H1 (cell line): ENCODE data around the gene MIA3. TPM values are rescaled to one million over a fixed set of nuclear protein-coding genes. Genes with fewer than 3 reads are reported as not detected.

Experiments
- CTCF ChIA-PET: fragments of 300-600 bp; sonication (Branson Sonifier 250); formaldehyde crosslinking; loops from one replicate; lab custom pipeline; 2021; ENCODE audit not compliant: partially characterized antibody; lab: Charles Lee
- POLR2A ChIA-PET: fragments of 300-600 bp; sonication (Branson Sonifier 250); formaldehyde crosslinking; loops from one replicate; lab custom pipeline; 2021; ENCODE audit warnings: inconsistent platforms; ENCODE audit not compliant: partially characterized antibody; lab: Charles Lee
- DNase-seq, 2 experiments: peaks; one replicate each; pipeline versions ENCODE4 v3.0.0 to v3.0.0-alpha.2; 2010 to 2022; ENCODE audit warnings: low spot score in 2 of 2, low read depth in 1 of 2, mixed read lengths in 1 of 2
- FAIRE-seq: peaks from 2 replicates; lab custom pipeline; 2011; peaks lifted over from hg19 to GRCh38; lab: Jason Lieb, UNC
- H2AFZ ChIP-seq: 2 replicates; pipeline ENCODE4 v1.8.1; 2012; ENCODE audit warnings: low read length, inconsistent platforms
- H2AK5ac ChIP-seq: 2 replicates; pipeline ENCODE4 v1.6.1; 2013; ENCODE audit warnings: low read depth, low read length
- H2BK120ac ChIP-seq: replicated peaks from 2 replicates; pipeline ENCODE3; 2013; ENCODE audit warnings: low read depth, low read length, inconsistent platforms
- H2BK12ac ChIP-seq: 2 replicates; pipeline ENCODE4 v1.6.1; 2013; ENCODE audit warnings: low read depth, low read length
- H2BK15ac ChIP-seq: 2 replicates; pipeline ENCODE4 v1.6.1; 2013; ENCODE audit warnings: low read length
- H2BK20ac ChIP-seq: 2 replicates; pipeline ENCODE4 v1.6.1; 2013; ENCODE audit warnings: low read length
- H2BK5ac ChIP-seq: 2 replicates; pipeline ENCODE4 v1.6.1; 2013; ENCODE audit warnings: low read depth, low read length
- H3K14ac ChIP-seq: 2 replicates; pipeline ENCODE4 v1.6.1; 2013; ENCODE audit warnings: inconsistent platforms; ENCODE audit not compliant: insufficient read length
- H3K18ac ChIP-seq: 2 replicates; pipeline ENCODE4 v1.6.1; 2013; ENCODE audit warnings: low read length; ENCODE audit errors: extremely low read depth
- H3K23ac ChIP-seq: 2 replicates; pipeline ENCODE4 v1.6.1; 2013; ENCODE audit warnings: inconsistent platforms; ENCODE audit not compliant: insufficient read length
- H3K23me2 ChIP-seq: 2 replicates; pipeline ENCODE4 v1.6.1; 2013; ENCODE audit warnings: low read depth, low read length
- H3K27ac ChIP-seq: 2 replicates; pipeline ENCODE4 v1.6.1; 2011; ENCODE audit warnings: low read depth, low read length, inconsistent platforms
- H3K27me3 ChIP-seq, 4 experiments: replicated peaks in 1 of 4; 1 replicate in 1 of 4; 2 replicates in 3 of 4; pipeline versions ENCODE4 v1.6.1 to v1.8.1; 2011 to 2013; ENCODE audit warnings: low read length in 3 of 4, mild to moderate bottlenecking in 3 of 4, inconsistent platforms in 2 of 4, mixed read lengths in 2 of 4, moderate library complexity in 1 of 4; ENCODE audit not compliant: control insufficient read depth in 3 of 4, insufficient read depth in 3 of 4; ENCODE audit errors: extremely low read depth in 1 of 4
- H3K36me3 ChIP-seq, 4 experiments: 2 replicates each; pipeline versions ENCODE4 v1.6.1 to v1.8.1; 2011 to 2013; ENCODE audit warnings: mild to moderate bottlenecking in 4 of 4, low read length in 3 of 4, moderate library complexity in 2 of 4, control low read depth in 1 of 4, inconsistent platforms in 1 of 4; ENCODE audit not compliant: insufficient read depth in 4 of 4, control insufficient read depth in 2 of 4
- H3K4ac ChIP-seq: replicated peaks from 2 replicates; pipeline ENCODE3; 2013; ENCODE audit warnings: low read length, low read depth, mixed read lengths, inconsistent platforms; ENCODE audit not compliant: insufficient read length
- H3K4me1 ChIP-seq, 4 experiments: replicated peaks in 1 of 4; 1 replicate in 1 of 4; 2 replicates in 3 of 4; pipeline versions ENCODE4 v1.6.1 to v1.8.1; 2011 to 2013; ENCODE audit warnings: low read length in 3 of 4, inconsistent platforms in 2 of 4, mixed read lengths in 1 of 4; ENCODE audit not compliant: insufficient read depth in 4 of 4, control insufficient read depth in 3 of 4
- H3K4me2 ChIP-seq, 2 experiments: 2 replicates each; pipeline versions ENCODE4 v1.6.1 to v1.8.1; 2011 to 2013; ENCODE audit warnings: low read depth in 2 of 2, low read length in 2 of 2, control low read depth in 1 of 2, inconsistent platforms in 1 of 2, mild to moderate bottlenecking in 1 of 2; ENCODE audit not compliant: insufficient read depth in 1 of 2
- H3K4me3 ChIP-seq, 4 experiments: fragments of 200-600, 300-600 bp in 1 of 4; sonication (generic), shearing (Covaris generic), sonication (Bioruptor Twin) in 1 of 4; 2 replicates each; pipeline versions ENCODE4 v1.5.1 to v1.8.1; 2011 to 2016; ENCODE audit warnings: low read length in 4 of 4, low read depth in 3 of 4, control low read depth in 2 of 4, inconsistent platforms in 2 of 4, mild to moderate bottlenecking in 2 of 4, mixed read lengths in 1 of 4, moderate library complexity in 1 of 4; ENCODE audit not compliant: insufficient read depth in 2 of 4; ENCODE audit errors: extremely low read depth in 1 of 4
- H3K56ac ChIP-seq: replicated peaks from 2 replicates; pipeline ENCODE3; 2013; ENCODE audit warnings: low read depth, mild to moderate bottlenecking, mixed read lengths, low read length, inconsistent platforms; ENCODE audit not compliant: insufficient read length
- H3K79me1 ChIP-seq: 2 replicates; pipeline ENCODE4 v1.6.1; 2013; ENCODE audit warnings: low read depth, low read length, control low read depth
- H3K79me2 ChIP-seq, 2 experiments: 2 replicates each; pipeline versions ENCODE4 v1.6.1 to v1.8.1; 2012 to 2013; ENCODE audit warnings: low read length in 2 of 2, mild to moderate bottlenecking in 2 of 2, inconsistent platforms in 1 of 2; ENCODE audit not compliant: insufficient read depth in 2 of 2, control insufficient read depth in 1 of 2
- H3K9ac ChIP-seq, 4 experiments: replicated peaks in 1 of 4; 1 replicate in 1 of 4; 2 replicates in 3 of 4; pipeline versions ENCODE4 v1.6.1 to v1.8.1; 2011 to 2013; ENCODE audit warnings: low read depth in 3 of 4, low read length in 3 of 4, control low read depth in 2 of 4, mild to moderate bottlenecking in 2 of 4, moderate library complexity in 2 of 4, inconsistent platforms in 1 of 4; ENCODE audit errors: extremely low read depth in 1 of 4
- H3K9me3 ChIP-seq, 2 experiments: 2 replicates each; pipeline versions ENCODE4 v1.6.1 to v1.8.1; 2012 to 2013; ENCODE audit warnings: mild to moderate bottlenecking in 2 of 2, moderate library complexity in 2 of 2, control low read depth in 1 of 2, inconsistent platforms in 1 of 2, low read depth in 1 of 2, low read length in 1 of 2, mixed read lengths in 1 of 2; ENCODE audit not compliant: insufficient read depth in 2 of 2
- H4K20me1 ChIP-seq, 2 experiments: replicated peaks in 1 of 2; 2 replicates each; pipeline versions ENCODE3 to v1.8.1; 2011 to 2013; ENCODE audit warnings: inconsistent platforms in 2 of 2, low read length in 2 of 2, mild to moderate bottlenecking in 1 of 2; ENCODE audit not compliant: insufficient read depth in 2 of 2, control insufficient read depth in 1 of 2
- H4K5ac ChIP-seq: 2 replicates; pipeline ENCODE4 v1.6.1; 2013; ENCODE audit warnings: low read length, low read depth, mixed read lengths, inconsistent platforms; ENCODE audit not compliant: insufficient read length
- H4K8ac ChIP-seq: 2 replicates; pipeline ENCODE4 v1.8.0; 2013; ENCODE audit warnings: mild to moderate bottlenecking, moderate library complexity, low read length, inconsistent platforms; ENCODE audit not compliant: insufficient read depth; ENCODE audit errors: extremely low read depth
- H4K91ac ChIP-seq: replicated peaks from 2 replicates; pipeline ENCODE3; 2013; ENCODE audit warnings: low read length, mixed read lengths, inconsistent platforms; ENCODE audit not compliant: insufficient read length
- SIX5 ChIP-seq: IDR thresholded peaks from 2 replicates; pipeline ENCODE4 v1.6.1; 2011; ENCODE audit warnings: mild to moderate bottlenecking, low read depth, low read length
- SP4 ChIP-seq: IDR thresholded peaks from 2 replicates; pipeline ENCODE4 v1.6.1; 2012; ENCODE audit warnings: low read length, inconsistent platforms
- TCF12 ChIP-seq: IDR thresholded peaks from 2 replicates; pipeline ENCODE4 v1.6.1; 2011; ENCODE audit warnings: low read depth, mild to moderate bottlenecking, low read length
- TEAD4 ChIP-seq: IDR thresholded peaks from 2 replicates; pipeline ENCODE4 v1.6.1; 2012; ENCODE audit warnings: low read depth, low read length, inconsistent platforms, mixed read lengths
- WGBS, 2 experiments: shearing (Covaris generic) in 1 of 2; methylation state at CpG; one replicate each; pipeline versions ENCODE4 v1.1.6 to v1.1.7; 2013 to 2015; ENCODE audit warnings: low lambda C conversion rate in 2 of 2, mixed read lengths in 2 of 2, inconsistent platforms in 1 of 2, low coverage in 1 of 2, missing lambda C conversion rate in 1 of 2; ENCODE audit not compliant: insufficient replicate concordance in 2 of 2, insufficient coverage in 1 of 2, insufficient read length in 1 of 2; ENCODE audit errors: extremely low coverage in 1 of 2, missing lambda C conversion rate in 1 of 2; 5-methylcytosine and 5-hydroxymethylcytosine counted together
- polyA plus RNA-seq, 7 experiments: library from polyadenylated mRNA; depleted of rRNA in 3 of 7; stranded (reverse) in 5 of 7; unstranded in 2 of 7; fragments of >200 nt in 5 of 7; fragments of 200-250 nt in 2 of 7; gene quantifications; 1 replicate in 5 of 7; 2 replicates in 1 of 7; 4 replicates in 1 of 7; pipeline versions ENCODE4 v1.2.1 to v1.2.3, GENCODE V29; 2011 to 2013; ENCODE audit warnings: missing spikeins in 2 of 7, mixed read lengths in 2 of 7
- total RNA-seq: library from RNA; stranded (reverse); fragmentation: NEBNext Ultra II Directional; extraction: Animal tissue kit (Norgen Biotek cat#: 25700); gene quantifications from 2 replicates; pipeline ENCODE4 v1.2.1, GENCODE V29; 2021

MIA3 gene
- total and polyA plus RNA-seq, 2 of the 8 experiments (the other 6 are each of a cell fraction or from before 2014, with no cell fraction given) = 69.0 to 105 TPM

- CTCF ChIA-PET = no interaction called here
- Histone ChIP-seq H3K4me2 (no peak overlapping the region), H2BK20ac (no peak overlapping the region), H2BK15ac (no peak overlapping the region), H3K56ac (no peak overlapping the region), H2AK5ac (no peak overlapping the region), H4K91ac (no peak overlapping the region), H3K4me3 (no peak overlapping the region), H2BK5ac (no peak overlapping the region), H3K18ac (no peak overlapping the region), H2BK12ac (no peak overlapping the region), H3K4me1 (peaks cover 0 to 3% (median 0%) of the 10 kb centered on the region in 4 experiments; a peak in 1 of 7 replicates), H3K23me2 (peaks cover 10% of the 10 kb centered on the region), H3K9me3 (no peaks in the 10 kb centered on the region), H4K8ac (no peak overlapping the region), H3K27ac (no peak overlapping the region), H3K79me1 (no peaks in the 10 kb centered on the region), H2AFZ (0 out of 2 replicates have a peak overlapping the region, but pooled peaks have one; percentile 76), H4K20me1 (no peaks in the 10 kb centered on the region), H3K27me3 (no peaks in the 10 kb centered on the region), H2BK120ac (no peak overlapping the region), H3K14ac (no peak overlapping the region), H3K23ac (no peak overlapping the region), H4K5ac (no peak overlapping the region), H3K9ac (no peak overlapping the region), H3K36me3 (peaks cover 0 to 7% (median 4%) of the 10 kb centered on the region in 4 experiments; a peak in 2 of 8 replicates), H3K79me2 (peaks cover 0 to 19% of the 10 kb centered on the region in 2 experiments; a peak in 2 of 4 replicates), H3K4ac (no peak overlapping the region)
- TF ChIP-seq SP4 = no peak
- TF ChIP-seq TCF12 = no peak
- no peak for TF ChIP-seq SIX5
- no peak for TF ChIP-seq TEAD4
- FAIRE-seq (no peak), DNase-seq (no peak)
- POLR2A ChIA-PET = no interaction called here
- 71% methylated on average over 3 of the region's 3 CpGs; no CpG with 5 or more reads in 1 of the 2 experiments for WGBS, 2 experiments
These were observed 25.7 kb upstream of the MIA3 start for GRCh38 chr1:222592171-222592570.
